Measurements from ENCODE around the gene DGKZ.

The DGKZ gene

DNA sequence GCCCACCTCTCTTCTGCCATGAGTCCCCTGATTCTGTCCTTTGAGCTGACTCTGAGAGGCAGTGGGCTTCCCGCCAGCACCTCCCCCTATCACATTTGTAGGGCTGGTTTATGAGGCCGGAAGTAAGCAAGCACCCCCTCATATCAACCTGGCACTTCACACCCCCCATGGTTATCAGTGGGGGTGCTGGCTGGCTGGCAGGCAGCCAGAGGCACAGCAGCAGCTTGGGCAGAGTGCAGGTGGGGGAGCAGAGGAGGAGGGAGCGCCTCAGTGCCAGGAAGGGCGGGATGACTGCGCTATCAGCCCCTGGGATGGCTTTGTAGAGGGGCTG lies 67.2 kb downstream of the DGKZ start:
- POLR2A ChIA-PET, result no interaction called here
- CTCF ChIA-PET, result no interaction called here
- Histone ChIP-seq H3K9me3 (ENCODE audit: control extremely low read depth in 1 of 5, control insufficient read depth in 4 of 5, insufficient read depth in 2 of 5, low read depth in 1 of 5, low read length in 4 of 5) (no peaks in the 10 kb centered on the region), H3K27ac (ENCODE audit: insufficient read depth in 1 of 2, low read depth in 1 of 2, low read length in 2 of 2, poor library complexity in 1 of 2, severe bottlenecking in 2 of 2) (no peak overlapping the region), H3K4me3 (ENCODE audit: control insufficient read depth in 1 of 7, extremely low read depth in 1 of 7, insufficient read depth in 4 of 7, low read depth in 2 of 7, low read length in 6 of 7) (no peak overlapping the region), H3K36me3 (ENCODE audit: control insufficient read depth in 4 of 4, insufficient read depth in 4 of 4, low read length in 3 of 4) (peaks cover 16 to 62% (median 34%) of the 10 kb centered on the region in 4 experiments), H3K27me3 (replicated peaks in 2 of 5; ENCODE audit: control insufficient read depth in 4 of 5, insufficient read depth in 5 of 5, low read length in 4 of 5) (no peaks in the 10 kb centered on the region), H3K4me1 (ENCODE audit: control extremely low read depth in 1 of 4, control insufficient read depth in 4 of 4, insufficient read depth in 4 of 4, low read length in 3 of 4) (no peaks in the 10 kb centered on the region)
- no CpG with 5 or more reads among the region's 5 CpGs for WGBS (ENCODE audit: insufficient coverage)
- DNase-seq, result peak in 1 of 3 donors; percentile 4

DNA sequence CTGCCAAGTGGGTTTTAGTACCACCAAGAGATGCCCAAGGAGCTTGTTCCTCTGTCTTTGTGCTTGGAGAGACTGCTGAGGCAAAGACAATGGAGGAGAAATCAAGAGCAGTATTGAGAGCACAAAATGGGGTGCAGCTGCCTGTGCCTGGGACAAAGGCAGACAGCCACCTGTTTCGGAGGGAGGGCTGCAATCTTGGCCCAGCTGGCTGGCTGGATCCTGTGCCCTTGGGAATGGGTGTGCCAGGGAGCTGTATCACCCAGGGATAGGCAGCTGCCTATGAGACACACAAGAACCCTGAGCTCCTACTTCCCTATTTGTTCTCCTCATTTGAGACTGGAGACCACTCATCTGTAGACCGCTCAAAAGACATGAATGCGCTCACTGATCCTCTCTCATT lies 67.6 kb downstream of the DGKZ start:
- Histone ChIP-seq H3K36me3 (ENCODE audit: control insufficient read depth in 4 of 4, insufficient read depth in 4 of 4, low read length in 3 of 4) (peaks cover 14 to 57% (median 31%) of the 10 kb centered on the region in 4 experiments), H3K4me1 (ENCODE audit: control extremely low read depth in 1 of 4, control insufficient read depth in 4 of 4, insufficient read depth in 4 of 4, low read length in 3 of 4) (no peaks in the 10 kb centered on the region), H3K27ac (ENCODE audit: insufficient read depth in 1 of 2, low read depth in 1 of 2, low read length in 2 of 2, poor library complexity in 1 of 2, severe bottlenecking in 2 of 2) (no peak overlapping the region), H3K4me3 (ENCODE audit: control insufficient read depth in 1 of 7, extremely low read depth in 1 of 7, insufficient read depth in 4 of 7, low read depth in 2 of 7, low read length in 6 of 7) (no peak overlapping the region), H3K27me3 (replicated peaks in 2 of 5; ENCODE audit: control insufficient read depth in 4 of 5, insufficient read depth in 5 of 5, low read length in 4 of 5) (no peaks in the 10 kb centered on the region), H3K9me3 (ENCODE audit: control extremely low read depth in 1 of 5, control insufficient read depth in 4 of 5, insufficient read depth in 2 of 5, low read depth in 1 of 5, low read length in 4 of 5) (no peaks in the 10 kb centered on the region)
- 63% methylated on average over 3 of the region's 3 CpGs for WGBS (ENCODE audit: insufficient coverage)
- ChIA-PET POLR2A (no interaction called here), CTCF (no interaction called here)
- no peak for DNase-seq

DNA sequence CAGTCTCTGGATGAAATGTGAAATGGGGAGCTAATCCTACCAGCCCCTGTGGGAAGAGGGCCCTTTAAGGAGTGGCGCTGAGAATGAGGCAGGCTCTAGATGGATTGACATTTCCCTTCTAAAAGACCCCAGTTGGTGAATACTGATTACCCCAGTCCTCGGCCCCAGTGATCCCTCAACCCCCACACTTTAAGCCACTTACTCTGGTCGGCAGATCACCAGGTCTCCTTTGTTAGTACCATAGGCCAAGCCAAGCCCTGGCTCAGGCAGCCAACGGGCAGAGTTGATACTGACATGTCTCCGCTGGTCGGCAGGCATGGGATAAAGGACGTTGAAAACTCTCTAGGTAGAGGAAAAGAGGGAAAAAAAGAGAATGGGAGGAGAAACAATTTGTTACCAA lies 70.4 kb downstream of the DGKZ start:
- Histone ChIP-seq H3K4me1 (ENCODE audit: control extremely low read depth in 1 of 4, control insufficient read depth in 4 of 4, insufficient read depth in 4 of 4, low read length in 3 of 4) (no peaks in the 10 kb centered on the region), H3K27ac (ENCODE audit: insufficient read depth in 1 of 2, low read depth in 1 of 2, low read length in 2 of 2, poor library complexity in 1 of 2, severe bottlenecking in 2 of 2) (no peak overlapping the region), H3K27me3 (replicated peaks in 2 of 5; ENCODE audit: control insufficient read depth in 4 of 5, insufficient read depth in 5 of 5, low read length in 4 of 5) (no peaks in the 10 kb centered on the region), H3K36me3 (ENCODE audit: control insufficient read depth in 4 of 4, insufficient read depth in 4 of 4, low read length in 3 of 4) (peaks cover 15 to 61% (median 38%) of the 10 kb centered on the region in 4 experiments), H3K9me3 (ENCODE audit: control extremely low read depth in 1 of 5, control insufficient read depth in 4 of 5, insufficient read depth in 2 of 5, low read depth in 1 of 5, low read length in 4 of 5) (no peaks in the 10 kb centered on the region), H3K4me3 (ENCODE audit: control insufficient read depth in 1 of 7, extremely low read depth in 1 of 7, insufficient read depth in 4 of 7, low read depth in 2 of 7, low read length in 6 of 7) (no peak overlapping the region)
- no peak for DNase-seq
- 95% methylated on average over 6 of the region's 7 CpGs for WGBS (ENCODE audit: insufficient coverage)
- ChIA-PET CTCF (no interaction called here), POLR2A (no interaction called here)

DNA sequence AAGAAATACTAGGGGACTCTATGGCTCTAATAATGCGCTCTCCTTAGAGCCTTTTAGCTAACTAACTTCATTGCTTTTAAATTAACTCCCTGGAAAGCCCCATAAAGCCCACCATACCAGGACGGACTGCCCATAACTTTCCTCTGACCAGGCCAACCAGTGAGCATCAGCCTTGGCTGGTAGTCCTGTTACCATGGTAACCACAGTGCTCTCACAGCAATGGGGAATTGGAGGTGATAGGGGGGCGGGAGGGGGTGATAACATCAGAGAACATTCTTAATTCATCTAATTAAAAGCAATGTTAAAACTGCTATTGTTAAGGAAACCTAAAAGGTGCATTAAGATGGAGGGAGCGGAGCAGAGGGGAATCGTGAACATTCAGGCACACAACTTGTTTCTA lies 71.5 kb downstream of the DGKZ start:
- 96% methylated on average over 3 of the region's 5 CpGs for WGBS (ENCODE audit: insufficient coverage)
- ChIA-PET POLR2A (no interaction called here), CTCF (no interaction called here)
- Histone ChIP-seq H3K27me3 (replicated peaks in 2 of 5; ENCODE audit: control insufficient read depth in 4 of 5, insufficient read depth in 5 of 5, low read length in 4 of 5) (no peaks in the 10 kb centered on the region), H3K9me3 (ENCODE audit: control extremely low read depth in 1 of 5, control insufficient read depth in 4 of 5, insufficient read depth in 2 of 5, low read depth in 1 of 5, low read length in 4 of 5) (no peaks in the 10 kb centered on the region), H3K4me3 (ENCODE audit: control insufficient read depth in 1 of 7, extremely low read depth in 1 of 7, insufficient read depth in 4 of 7, low read depth in 2 of 7, low read length in 6 of 7) (no peak overlapping the region), H3K36me3 (ENCODE audit: control insufficient read depth in 4 of 4, insufficient read depth in 4 of 4, low read length in 3 of 4) (peaks cover 12 to 57% (median 36%) of the 10 kb centered on the region in 4 experiments), H3K27ac (ENCODE audit: insufficient read depth in 1 of 2, low read depth in 1 of 2, low read length in 2 of 2, poor library complexity in 1 of 2, severe bottlenecking in 2 of 2) (no peak overlapping the region), H3K4me1 (ENCODE audit: control extremely low read depth in 1 of 4, control insufficient read depth in 4 of 4, insufficient read depth in 4 of 4, low read length in 3 of 4) (no peaks in the 10 kb centered on the region)
- DNase-seq, result no peak

DNA sequence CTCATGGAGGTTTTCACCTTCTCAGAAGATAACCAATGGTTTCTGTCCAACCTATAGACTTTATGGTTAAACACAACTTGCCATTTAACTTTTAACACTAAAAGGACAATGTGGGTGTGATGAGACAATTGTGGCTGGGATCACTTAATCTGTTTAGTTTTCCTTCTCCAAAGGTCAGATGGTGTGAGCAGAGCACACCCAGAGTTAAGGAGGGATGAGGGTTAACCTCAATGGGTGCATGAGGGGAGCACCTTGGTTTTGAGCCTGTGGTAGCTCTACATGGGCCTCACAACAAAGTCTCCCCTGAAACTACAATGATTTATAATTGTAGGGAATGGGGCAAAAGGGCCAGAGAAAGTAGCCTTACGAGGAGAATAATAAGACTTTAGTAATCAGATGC lies 73.2 kb downstream of the DGKZ start:
- DNase-seq, result no peak
- no peak overlapping the region for H3K4me3 ChIP-seq (ENCODE audit: control insufficient read depth in 1 of 7, extremely low read depth in 1 of 7, insufficient read depth in 4 of 7, low read depth in 2 of 7, low read length in 6 of 7)
- H3K4me1 ChIP-seq (ENCODE audit: control extremely low read depth in 1 of 4, control insufficient read depth in 4 of 4, insufficient read depth in 4 of 4, low read length in 3 of 4), result no peaks in the 10 kb centered on the region
- WGBS (ENCODE audit: insufficient coverage), result 100% methylated on average over 1 of the region's 1 CpG
- H3K27ac ChIP-seq (ENCODE audit: insufficient read depth in 1 of 2, low read depth in 1 of 2, low read length in 2 of 2, poor library complexity in 1 of 2, severe bottlenecking in 2 of 2), result no peak overlapping the region
- H3K9me3 ChIP-seq (ENCODE audit: control extremely low read depth in 1 of 5, control insufficient read depth in 4 of 5, insufficient read depth in 2 of 5, low read depth in 1 of 5, low read length in 4 of 5), result no peaks in the 10 kb centered on the region
- POLR2A ChIA-PET, result no interaction called here
- no peaks in the 10 kb centered on the region for H3K27me3 ChIP-seq (replicated peaks in 2 of 5; ENCODE audit: control insufficient read depth in 4 of 5, insufficient read depth in 5 of 5, low read length in 4 of 5)
- CTCF ChIA-PET, result interaction anchor here (1.2 kb wide), 1 partner anchor 10 kb away, joined by 4 read pairs; no protein-coding TSS in a partner anchor
- peaks cover 7 to 40% (median 24%) of the 10 kb centered on the region in 4 experiments for H3K36me3 ChIP-seq (ENCODE audit: control insufficient read depth in 4 of 4, insufficient read depth in 4 of 4, low read length in 3 of 4)

DNA sequence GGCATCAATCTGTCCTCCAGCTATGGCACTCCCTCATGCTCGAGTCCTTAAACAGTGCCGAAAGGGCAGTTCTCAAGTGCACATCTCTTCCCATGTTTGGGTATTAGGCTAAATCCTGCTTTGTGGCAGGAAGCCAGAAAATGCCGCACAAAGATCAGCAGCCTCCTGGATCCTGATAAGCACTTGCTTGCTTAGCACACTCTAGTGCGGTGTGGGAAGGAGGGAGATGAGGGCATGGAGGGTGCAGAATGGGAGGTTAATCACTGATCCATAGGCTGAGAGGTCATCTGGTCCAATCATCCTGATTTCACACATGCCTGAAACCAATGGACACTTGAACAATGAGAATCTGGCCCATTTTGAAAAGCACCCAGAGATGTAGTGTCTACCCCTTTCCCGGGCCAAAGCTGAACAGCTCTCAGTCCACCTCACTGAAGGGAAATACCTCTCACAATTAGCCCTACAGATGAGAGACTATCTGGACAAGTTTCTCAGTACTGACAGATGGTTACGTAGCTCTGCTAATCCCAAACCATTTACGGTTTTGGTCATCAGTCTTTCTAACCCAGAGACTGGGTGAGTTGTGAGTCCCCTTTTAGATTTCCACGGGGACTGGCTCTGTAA lies 74.1 kb downstream of the DGKZ start:
- CTCF ChIA-PET, result no interaction called here
- POLR2A ChIA-PET, result no interaction called here
- 91% methylated on average over 7 of the region's 8 CpGs for WGBS (ENCODE audit: insufficient coverage)

DNA sequence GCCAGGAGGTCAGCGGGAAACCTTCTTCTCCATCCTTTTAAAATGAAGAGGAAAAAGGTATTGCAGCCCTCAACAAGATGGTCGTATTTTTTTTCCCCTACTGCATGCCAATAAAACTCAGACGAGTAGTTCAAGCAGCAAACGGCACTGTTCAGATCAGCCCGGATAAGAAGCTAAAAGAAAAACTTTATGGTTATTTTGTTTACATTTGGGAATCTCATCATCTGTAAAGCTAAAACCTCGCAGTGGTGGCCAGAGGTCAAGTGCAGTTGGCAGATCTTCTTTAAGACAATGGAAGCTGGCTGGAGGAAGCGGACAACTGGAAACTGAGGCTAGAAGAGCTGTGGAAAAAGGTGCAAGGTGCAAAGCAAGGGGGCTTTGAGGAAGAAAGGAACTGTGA lies 75.3 kb downstream of the DGKZ start:
- 94% methylated on average over 3 of the region's 7 CpGs for WGBS (ENCODE audit: insufficient coverage)
- ChIA-PET CTCF (no interaction called here), POLR2A (no interaction called here)
- Histone ChIP-seq H3K36me3 (ENCODE audit: control insufficient read depth in 4 of 4, insufficient read depth in 4 of 4, low read length in 3 of 4) (peaks cover 3 to 24% (median 17%) of the 10 kb centered on the region in 4 experiments), H3K4me3 (ENCODE audit: control insufficient read depth in 1 of 7, extremely low read depth in 1 of 7, insufficient read depth in 4 of 7, low read depth in 2 of 7, low read length in 6 of 7) (no peak overlapping the region), H3K9me3 (ENCODE audit: control extremely low read depth in 1 of 5, control insufficient read depth in 4 of 5, insufficient read depth in 2 of 5, low read depth in 1 of 5, low read length in 4 of 5) (no peaks in the 10 kb centered on the region), H3K27ac (ENCODE audit: insufficient read depth in 1 of 2, low read depth in 1 of 2, low read length in 2 of 2, poor library complexity in 1 of 2, severe bottlenecking in 2 of 2) (no peak overlapping the region), H3K27me3 (replicated peaks in 2 of 5; ENCODE audit: control insufficient read depth in 4 of 5, insufficient read depth in 5 of 5, low read length in 4 of 5) (no peaks in the 10 kb centered on the region), H3K4me1 (ENCODE audit: control extremely low read depth in 1 of 4, control insufficient read depth in 4 of 4, insufficient read depth in 4 of 4, low read length in 3 of 4) (no peaks in the 10 kb centered on the region)
- no peak for DNase-seq

More for the DNA sequence above, 74.1 kb downstream of the DGKZ start:
- Histone ChIP-seq H3K4me1 (ENCODE audit: control extremely low read depth in 1 of 4, control insufficient read depth in 4 of 4, insufficient read depth in 4 of 4, low read length in 3 of 4) (no peaks in the 10 kb centered on the region), H3K4me3 (ENCODE audit: control insufficient read depth in 1 of 7, extremely low read depth in 1 of 7, insufficient read depth in 4 of 7, low read depth in 2 of 7, low read length in 6 of 7) (no peak overlapping the region), H3K27me3 (replicated peaks in 2 of 5; ENCODE audit: control insufficient read depth in 4 of 5, insufficient read depth in 5 of 5, low read length in 4 of 5) (no peaks in the 10 kb centered on the region), H3K36me3 (ENCODE audit: control insufficient read depth in 4 of 4, insufficient read depth in 4 of 4, low read length in 3 of 4) (peaks cover 4 to 31% (median 21%) of the 10 kb centered on the region in 4 experiments), H3K9me3 (ENCODE audit: control extremely low read depth in 1 of 5, control insufficient read depth in 4 of 5, insufficient read depth in 2 of 5, low read depth in 1 of 5, low read length in 4 of 5) (no peaks in the 10 kb centered on the region), H3K27ac (ENCODE audit: insufficient read depth in 1 of 2, low read depth in 1 of 2, low read length in 2 of 2, poor library complexity in 1 of 2, severe bottlenecking in 2 of 2) (no peak overlapping the region)
- no peak for DNase-seq
